Mesodermal cell (in vitro differentiated cells): ENCODE results near the gene IQCF2. TPM values are rescaled to one million over a fixed set of nuclear protein-coding genes. Genes with fewer than 3 reads are reported as not detected.

ENCODE experiments used
- H3K27ac ChIP-seq: 2 replicates; pipeline ENCODE4 v1.7.0; 2013; ENCODE audit warnings: mild to moderate bottlenecking, low read depth, low read length, moderate library complexity; ENCODE audit not compliant: severe bottlenecking
- H3K36me3 ChIP-seq: 2 replicates; pipeline ENCODE4 v1.7.1; 2013; ENCODE audit warnings: mild to moderate bottlenecking, low read length, moderate library complexity; ENCODE audit not compliant: control insufficient read depth, insufficient read depth
- H3K4me1 ChIP-seq: one replicate; pipeline ENCODE4 v1.7.1; 2013; ENCODE audit warnings: mild to moderate bottlenecking, low read length; ENCODE audit not compliant: insufficient read depth, control insufficient read depth, poor library complexity, severe bottlenecking
- H3K4me3 ChIP-seq: 2 replicates; pipeline ENCODE4 v1.7.0; 2013; ENCODE audit warnings: low read length, control low read depth, mild to moderate bottlenecking; ENCODE audit not compliant: insufficient read depth, poor library complexity, severe bottlenecking; ENCODE audit errors: extremely low read depth
- H3K9me3 ChIP-seq: 2 replicates; pipeline ENCODE4 v1.7.1; 2013; ENCODE audit warnings: mild to moderate bottlenecking, low read length, moderate library complexity; ENCODE audit not compliant: control insufficient read depth
- WGBS, 2 experiments: methylation state at CpG; one replicate each; pipeline ENCODE4 v1.1.5; 2013; ENCODE audit warnings: missing lambda C conversion rate in 2 of 2; ENCODE audit not compliant: insufficient coverage in 2 of 2; 5-methylcytosine and 5-hydroxymethylcytosine counted together
- polyA plus RNA-seq, 2 experiments: library from polyadenylated mRNA; stranded (reverse); fragments of 50-300 nt; gene quantifications; one replicate each; pipeline ENCODE4 v1.2.3, GENCODE V29; 2013

Gene IQCF2
- polyA plus RNA-seq (2013, experiment 1 of 2): not detected
- polyA plus RNA-seq (2013, experiment 2 of 2): not detected

- H3K4me3 ChIP-seq: no peak within 1 kb of the TSS
- no peaks in the 10 kb centered on the region for H3K36me3 ChIP-seq
- WGBS, 2 experiments: 93 to 94% methylated on average over 5 to 6 of the region's 7 CpGs
- peaks cover 8% of the 10 kb centered on the region for H3K9me3 ChIP-seq
- H3K4me1 ChIP-seq: no peaks in the 10 kb centered on the region
- H3K27ac ChIP-seq: no peak within 1 kb of the TSS
Measured at GRCh38 chr3:51860703-51861665, at the start of gene IQCF2. Gene IQCF2 (plus strand): TSS chr3:51861615. CDS start chr3:51861667, 52 bp downstream.

GRCh38 chr3:51813539-51813938 is 47.9 kb upstream of the IQCF2 start:
- H3K4me1 ChIP-seq: no peaks in the 10 kb centered on the region
- no peak overlapping the region for H3K27ac ChIP-seq
- no peak overlapping the region for H3K4me3 ChIP-seq
- H3K9me3 ChIP-seq: no peaks in the 10 kb centered on the region
- H3K36me3 ChIP-seq: no peaks in the 10 kb centered on the region
- 90 to 95% methylated on average over 4 to 5 of the region's 6 CpGs for WGBS, 2 experiments

GRCh38 chr3:51814034-51814433 is 47.4 kb upstream of the IQCF2 start:
- Histone ChIP-seq H3K36me3 (no peaks in the 10 kb centered on the region), H3K4me1 (no peaks in the 10 kb centered on the region), H3K4me3 (no peak overlapping the region), H3K9me3 (no peaks in the 10 kb centered on the region), H3K27ac (no peak overlapping the region)
- WGBS, 2 experiments: 83 to 100% methylated on average over 3 of the region's 3 CpGs

- Histone ChIP-seq H3K36me3 (no peaks in the 10 kb centered on the region), H3K4me3 (no peak overlapping the region), H3K27ac (no peak overlapping the region), H3K9me3 (no peaks in the 10 kb centered on the region), H3K4me1 (no peaks in the 10 kb centered on the region)
- WGBS, 2 experiments: 69% methylated on average over 4 of the region's 4 CpGs
Measured at GRCh38 chr3:51815614-51816013, 45.8 kb upstream of the IQCF2 start.

- no peak overlapping the region for H3K4me3 ChIP-seq
- H3K9me3 ChIP-seq: no peaks in the 10 kb centered on the region
- H3K36me3 ChIP-seq: no peaks in the 10 kb centered on the region
- no peak overlapping the region for H3K27ac ChIP-seq
- no peaks in the 10 kb centered on the region for H3K4me1 ChIP-seq
- WGBS, 2 experiments: 80 to 82% methylated on average over 1 of the region's 2 CpGs
Measured at GRCh38 chr3:51816723-51817122, 44.7 kb upstream of the IQCF2 start.

GRCh38 chr3:51817375-51817774 is 44.0 kb upstream of the IQCF2 start:
- Histone ChIP-seq H3K9me3 (no peaks in the 10 kb centered on the region), H3K4me1 (no peaks in the 10 kb centered on the region), H3K27ac (no peak overlapping the region), H3K36me3 (no peaks in the 10 kb centered on the region), H3K4me3 (no peak overlapping the region)
- WGBS, 2 experiments: 90 to 100% methylated on average over 1 to 2 of the region's 2 CpGs

- H3K9me3 ChIP-seq: no peaks in the 10 kb centered on the region
- WGBS, 2 experiments: 93 to 95% methylated on average over 14 to 15 of the region's 15 CpGs
- H3K4me1 ChIP-seq: no peaks in the 10 kb centered on the region
- no peak overlapping the region for H3K27ac ChIP-seq
- H3K4me3 ChIP-seq: no peak overlapping the region
- H3K36me3 ChIP-seq: no peaks in the 10 kb centered on the region
Measured at GRCh38 chr3:51819151-51819550, 42.3 kb upstream of the IQCF2 start.

- Histone ChIP-seq H3K27ac (no peak overlapping the region), H3K4me3 (no peak overlapping the region), H3K9me3 (no peaks in the 10 kb centered on the region), H3K4me1 (no peaks in the 10 kb centered on the region), H3K36me3 (no peaks in the 10 kb centered on the region)
- 59 to 64% methylated on average over 12 of the region's 12 CpGs for WGBS, 2 experiments
Measured at GRCh38 chr3:51819709-51820406, 41.6 kb upstream of the IQCF2 start.

GRCh38 chr3:51828297-51828696 is 33.1 kb upstream of the IQCF2 start:
- WGBS, 2 experiments: 88 to 100% methylated on average over 1 of the region's 1 CpG
- Histone ChIP-seq H3K4me3 (no peak overlapping the region), H3K9me3 (no peaks in the 10 kb centered on the region), H3K27ac (no peak overlapping the region), H3K4me1 (no peaks in the 10 kb centered on the region), H3K36me3 (no peaks in the 10 kb centered on the region)

- Histone ChIP-seq H3K4me3 (no peak overlapping the region), H3K27ac (no peak overlapping the region), H3K36me3 (no peaks in the 10 kb centered on the region), H3K9me3 (no peaks in the 10 kb centered on the region), H3K4me1 (no peaks in the 10 kb centered on the region)
- WGBS, 2 experiments: 92 to 96% methylated on average over 13 of the region's 13 CpGs
Measured at GRCh38 chr3:51830345-51830744, 31.1 kb upstream of the IQCF2 start.
